ENCODE data around the gene MAGI2. TPM values are rescaled to one million over a fixed set of nuclear protein-coding genes. Genes with fewer than 3 reads are reported as not detected.

Gene MAGI2
- total RNA-seq, 2 experiments from 2014 or later, result 0.05 to 0.12 TPM

- Mint-ChIP-seq H3K36me3 (ENCODE audit: low read depth) (no peaks in the 10 kb centered on the region), H3K27ac (no peak overlapping the region), H3K9me3 (ENCODE audit: low read depth) (peaks cover 2% of the 10 kb centered on the region), H3K4me3 (no peak overlapping the region), H3K27me3 (no peaks in the 10 kb centered on the region), H3K4me1 (no peaks in the 10 kb centered on the region)
- intact Hi-C loops (cut with DNase I, micrococcal nuclease), result no loop called here
- ChIA-PET CTCF (no interaction called here), POLR2A (no interaction called here)
- DNase-seq, result no peak
- ATAC-seq, result no peak
Measured at GRCh38 chr7:79357101-79357500, 96.4 kb downstream of the MAGI2 start.

DNA sequence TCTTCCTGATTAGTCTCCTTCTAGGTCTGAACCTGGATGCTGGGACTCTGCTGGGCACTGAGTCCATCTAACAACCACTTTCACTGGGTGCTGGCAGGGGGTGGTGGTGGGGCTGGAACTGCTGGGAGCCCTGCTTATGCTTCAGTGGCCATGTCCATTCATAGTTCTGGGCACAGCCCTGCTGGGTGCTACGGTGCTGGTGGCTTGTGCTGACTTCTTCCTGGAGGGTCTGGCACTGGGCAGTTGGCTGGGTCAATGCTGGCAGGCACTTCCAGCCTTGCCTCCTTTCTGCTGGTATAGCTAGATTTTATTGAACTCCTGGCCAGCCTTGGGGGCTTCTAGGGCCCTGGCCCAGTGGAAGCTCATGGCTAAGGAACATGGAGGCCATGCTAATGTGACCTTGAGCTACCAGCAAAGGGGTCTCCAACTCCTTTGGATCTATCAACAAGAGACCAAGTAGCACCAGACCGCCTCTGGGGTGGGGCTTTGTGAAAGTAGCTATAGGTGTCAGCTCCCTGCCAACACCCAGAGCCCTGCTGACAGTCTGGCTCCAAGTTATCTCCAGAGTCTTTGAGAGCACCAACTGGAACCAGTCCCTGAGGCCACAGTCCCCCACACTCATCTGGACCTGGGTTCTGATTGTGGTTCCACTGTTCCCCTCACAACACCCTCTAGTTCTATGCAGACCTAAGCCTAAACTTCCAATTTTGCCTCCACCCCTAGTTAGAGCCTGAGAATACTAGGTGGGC is 99.6 kb downstream of the MAGI2 start:
- Mint-ChIP-seq H3K9me3 (ENCODE audit: low read depth) (no peaks in the 10 kb centered on the region), H3K27ac (no peak overlapping the region), H3K4me3 (no peak overlapping the region), H3K4me1 (no peaks in the 10 kb centered on the region), H3K36me3 (ENCODE audit: low read depth) (no peaks in the 10 kb centered on the region), H3K27me3 (no peaks in the 10 kb centered on the region)
- no peak for DNase-seq
- intact Hi-C loops (cut with DNase I, micrococcal nuclease), result no loop called here
- ChIA-PET POLR2A (no interaction called here), CTCF (interaction anchor here (0.6 kb wide), 1 partner anchor 531 kb away, joined by 3 read pairs; no protein-coding TSS in a partner anchor)
- no peak for ATAC-seq

GRCh38 chr7:79352323-79352722 is 101.1 kb downstream of the MAGI2 start:
- no peak overlapping the region for H3K27ac Mint-ChIP-seq
- H3K36me3 Mint-ChIP-seq (ENCODE audit: low read depth), result no peaks in the 10 kb centered on the region
- no peaks in the 10 kb centered on the region for H3K4me1 Mint-ChIP-seq
- no peaks in the 10 kb centered on the region for H3K9me3 Mint-ChIP-seq (ENCODE audit: low read depth)
- ChIA-PET CTCF (no interaction called here), POLR2A (no interaction called here)
- no peak overlapping the region for H3K4me3 Mint-ChIP-seq
- no peak for DNase-seq
- no peaks in the 10 kb centered on the region for H3K27me3 Mint-ChIP-seq
- intact Hi-C loops (cut with DNase I, micrococcal nuclease), result no loop called here
- no peak for ATAC-seq

DNA sequence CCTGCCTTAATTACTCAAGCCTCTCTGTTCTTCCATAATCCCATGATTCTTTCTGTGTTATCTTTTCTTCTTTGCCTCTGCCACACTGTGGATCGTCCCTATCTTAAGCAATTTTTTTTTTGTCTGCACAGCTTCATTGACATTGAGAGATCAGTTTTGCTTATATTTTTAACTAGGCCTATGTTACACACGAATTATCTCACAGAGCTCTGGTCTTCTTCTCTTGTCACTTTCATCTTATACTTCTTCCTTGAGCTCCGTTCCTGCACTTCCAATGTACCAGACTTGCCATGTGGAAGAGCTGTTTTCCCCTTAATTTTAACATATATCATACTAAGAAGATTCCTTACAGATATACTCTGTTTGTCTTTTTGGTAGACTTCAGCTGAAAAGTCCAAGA is 106.1 kb downstream of the MAGI2 start:
- ChIA-PET CTCF (interaction anchor here (0.7 kb wide), 1 partner anchor 893 kb away, joined by 3 read pairs; no protein-coding TSS in a partner anchor), POLR2A (no interaction called here)
- DNase-seq (no peak), ATAC-seq (no peak)
- no peaks in the 10 kb centered on the region for H3K36me3 Mint-ChIP-seq (ENCODE audit: low read depth)
- no peaks in the 10 kb centered on the region for H3K4me1 Mint-ChIP-seq
- no peak overlapping the region for H3K4me3 Mint-ChIP-seq
- no peak overlapping the region for H3K27ac Mint-ChIP-seq
- no peaks in the 10 kb centered on the region for H3K27me3 Mint-ChIP-seq
- H3K9me3 Mint-ChIP-seq (ENCODE audit: low read depth), result no peaks in the 10 kb centered on the region
- intact Hi-C loops (cut with DNase I, micrococcal nuclease), result no loop called here

DNA sequence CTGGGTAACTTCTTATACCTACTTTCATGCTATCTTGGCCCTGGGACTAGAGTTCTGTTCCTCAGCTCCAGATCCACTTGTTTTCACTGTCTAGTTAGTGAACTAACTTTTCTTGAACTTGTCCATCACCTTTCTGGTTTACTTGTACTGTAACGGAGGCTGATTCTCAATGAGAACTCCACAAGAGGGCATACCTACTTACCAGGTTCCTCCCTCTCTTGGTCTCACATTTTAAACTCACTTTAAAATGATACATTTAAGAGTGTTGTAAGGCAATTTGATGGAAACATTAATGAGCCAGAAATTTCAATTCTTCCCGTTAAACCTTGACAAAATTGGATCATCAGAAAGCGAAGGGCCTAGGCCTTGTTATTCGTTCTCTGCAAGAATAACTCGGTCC is 111.6 kb downstream of the MAGI2 start:
- ChIA-PET CTCF (interaction anchor here (0.7 kb wide), 1 partner anchor 372 kb away, joined by 3 read pairs; no protein-coding TSS in a partner anchor), POLR2A (no interaction called here)
- H3K36me3 Mint-ChIP-seq (ENCODE audit: low read depth), result no peaks in the 10 kb centered on the region
- no peaks in the 10 kb centered on the region for H3K9me3 Mint-ChIP-seq (ENCODE audit: low read depth)
- H3K4me3 Mint-ChIP-seq, result no peak overlapping the region
- H3K27me3 Mint-ChIP-seq, result no peaks in the 10 kb centered on the region
- DNase-seq (no peak), ATAC-seq (no peak)
- H3K4me1 Mint-ChIP-seq, result no peaks in the 10 kb centered on the region
- intact Hi-C loops (cut with DNase I, micrococcal nuclease), result no loop called here
- H3K27ac Mint-ChIP-seq, result no peak overlapping the region

DNA sequence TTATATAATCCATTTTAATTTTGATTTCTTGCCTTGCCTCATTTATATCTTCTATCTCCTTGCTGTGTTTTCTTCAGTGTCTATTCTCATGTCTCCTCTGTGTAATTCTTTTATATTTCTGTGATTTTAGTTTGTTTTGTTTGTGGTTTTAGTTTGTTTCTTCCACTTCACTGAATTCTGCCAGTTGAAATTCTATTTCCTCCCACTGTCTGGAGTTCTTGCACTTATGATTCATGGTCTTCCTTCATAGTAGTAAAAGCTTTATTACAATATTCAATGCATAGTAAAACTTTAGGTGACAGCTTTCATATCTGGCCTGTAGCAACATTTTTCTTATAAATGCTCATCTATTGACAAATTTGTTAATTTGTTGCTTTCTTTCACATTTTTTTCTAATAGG is 113.3 kb downstream of the MAGI2 start:
- intact Hi-C loops (cut with DNase I, micrococcal nuclease), result no loop called here
- H3K9me3 Mint-ChIP-seq (ENCODE audit: low read depth), result no peaks in the 10 kb centered on the region
- no peak for ATAC-seq

GRCh38 chr7:79339208-79339925 is 114.1 kb downstream of the MAGI2 start:
- ATAC-seq (no peak), DNase-seq (no peak)
- Mint-ChIP-seq H3K36me3 (ENCODE audit: low read depth) (no peaks in the 10 kb centered on the region), H3K27me3 (no peaks in the 10 kb centered on the region), H3K4me1 (no peaks in the 10 kb centered on the region), H3K27ac (no peak overlapping the region), H3K4me3 (no peak overlapping the region), H3K9me3 (ENCODE audit: low read depth) (no peaks in the 10 kb centered on the region)
- intact Hi-C loops (cut with DNase I, micrococcal nuclease), result no loop called here
- CTCF ChIA-PET, result no interaction called here
- POLR2A ChIA-PET, result no interaction called here

More for the DNA sequence above, 113.3 kb downstream of the MAGI2 start:
- Mint-ChIP-seq H3K36me3 (ENCODE audit: low read depth) (no peaks in the 10 kb centered on the region), H3K4me1 (no peaks in the 10 kb centered on the region), H3K27me3 (no peaks in the 10 kb centered on the region), H3K4me3 (no peak overlapping the region), H3K27ac (no peak overlapping the region)
- ChIA-PET POLR2A (no interaction called here), CTCF (no interaction called here)
- DNase-seq, result no peak

DNA sequence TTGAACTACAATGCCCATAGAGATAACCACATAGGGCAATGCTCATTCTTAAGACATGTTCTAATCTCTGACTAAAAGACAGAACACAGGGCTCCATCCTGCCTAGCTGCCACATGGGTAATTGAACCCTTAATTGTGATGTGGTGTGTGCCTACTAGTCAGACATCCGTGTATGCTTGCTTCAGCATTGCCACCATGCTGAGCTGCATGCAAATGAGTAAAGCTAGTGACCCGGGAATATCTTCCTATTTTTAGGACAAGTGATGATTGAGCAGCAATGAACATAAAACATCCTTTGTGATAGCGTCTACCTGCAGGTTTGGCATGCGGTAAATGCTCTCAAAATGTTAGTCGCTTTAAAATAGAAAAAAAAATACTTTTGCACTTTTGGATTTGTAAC is 115.8 kb downstream of the MAGI2 start:
- CTCF ChIA-PET, result no interaction called here
- no peak overlapping the region for H3K27ac Mint-ChIP-seq
- intact Hi-C loops (cut with DNase I, micrococcal nuclease), result no loop called here

DNA sequence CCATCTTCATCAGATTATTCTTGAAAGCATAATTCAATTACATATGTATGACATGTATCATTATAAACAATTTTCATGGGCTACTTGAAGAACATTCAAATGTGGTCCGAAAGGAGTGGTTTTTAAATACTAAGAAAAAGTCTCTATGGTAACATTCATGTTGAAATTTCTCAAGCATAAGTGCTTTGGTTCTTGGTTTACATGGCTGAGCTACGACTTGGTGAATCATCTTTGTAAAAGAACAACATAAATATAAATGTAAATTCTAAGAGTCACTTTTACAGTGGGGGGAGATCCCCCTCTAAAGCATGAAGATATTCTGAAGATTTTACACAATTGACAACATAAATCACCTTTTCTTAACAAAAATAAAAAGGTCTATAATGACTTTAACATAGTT is 118.6 kb downstream of the MAGI2 start:
- ChIA-PET CTCF (no interaction called here), POLR2A (no interaction called here)
- ATAC-seq (no peak), DNase-seq (no peak)
- Mint-ChIP-seq H3K27me3 (no peaks in the 10 kb centered on the region), H3K4me1 (no peaks in the 10 kb centered on the region), H3K9me3 (ENCODE audit: low read depth) (no peaks in the 10 kb centered on the region), H3K4me3 (no peak overlapping the region), H3K27ac (no peak overlapping the region), H3K36me3 (ENCODE audit: low read depth) (no peaks in the 10 kb centered on the region)
- intact Hi-C loops (cut with DNase I, micrococcal nuclease), result no loop called here

More for the DNA sequence above, 115.8 kb downstream of the MAGI2 start:
- POLR2A ChIA-PET, result no interaction called here
- Mint-ChIP-seq H3K27me3 (no peaks in the 10 kb centered on the region), H3K4me3 (no peak overlapping the region), H3K36me3 (ENCODE audit: low read depth) (no peaks in the 10 kb centered on the region), H3K9me3 (ENCODE audit: low read depth) (no peaks in the 10 kb centered on the region), H3K4me1 (no peaks in the 10 kb centered on the region)
- ATAC-seq (no peak), DNase-seq (no peak)

GRCh38 chr7:79334334-79334733 is 119.1 kb downstream of the MAGI2 start:
- no peak for ATAC-seq
- Mint-ChIP-seq H3K9me3 (ENCODE audit: low read depth) (no peaks in the 10 kb centered on the region), H3K4me1 (no peaks in the 10 kb centered on the region), H3K27ac (no peak overlapping the region), H3K36me3 (ENCODE audit: low read depth) (no peaks in the 10 kb centered on the region), H3K27me3 (no peaks in the 10 kb centered on the region), H3K4me3 (no peak overlapping the region)
- intact Hi-C loops (cut with DNase I, micrococcal nuclease), result no loop called here
- ChIA-PET POLR2A (no interaction called here), CTCF (no interaction called here)
- DNase-seq, result no peak

DNA sequence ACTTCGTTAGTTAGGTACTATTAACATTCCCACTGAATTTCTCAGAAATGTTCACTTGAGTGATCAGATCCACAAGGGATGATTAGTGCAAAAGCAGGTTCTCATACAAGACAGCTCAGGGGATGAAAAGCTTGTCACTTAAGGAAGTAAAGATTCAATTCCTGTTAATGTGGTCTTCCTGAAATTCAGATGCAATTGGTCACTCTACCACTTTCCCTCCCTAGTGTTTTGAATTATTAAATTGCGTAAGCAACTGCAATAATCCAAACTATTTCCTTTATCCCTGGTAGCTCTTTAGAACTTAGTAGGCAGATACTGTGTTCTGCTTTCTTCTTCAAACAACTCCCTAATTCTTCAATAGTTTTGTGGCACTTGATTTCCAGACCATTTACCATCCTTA is 121.4 kb downstream of the MAGI2 start:
- Mint-ChIP-seq H3K4me3 (no peak overlapping the region), H3K27me3 (no peaks in the 10 kb centered on the region), H3K27ac (no peak overlapping the region), H3K9me3 (ENCODE audit: low read depth) (no peaks in the 10 kb centered on the region), H3K36me3 (ENCODE audit: low read depth) (no peaks in the 10 kb centered on the region), H3K4me1 (no peaks in the 10 kb centered on the region)
- ATAC-seq, result no peak
- intact Hi-C loops (cut with DNase I, micrococcal nuclease), result no loop called here
- CTCF ChIA-PET, result no interaction called here
- no peak for DNase-seq
- POLR2A ChIA-PET, result no interaction called here

GRCh38 chr7:79329464-79329863 is 124.0 kb downstream of the MAGI2 start:
- ChIA-PET POLR2A (no interaction called here), CTCF (no interaction called here)
- Mint-ChIP-seq H3K27ac (no peak overlapping the region), H3K9me3 (ENCODE audit: low read depth) (no peaks in the 10 kb centered on the region), H3K27me3 (no peaks in the 10 kb centered on the region), H3K4me1 (no peaks in the 10 kb centered on the region), H3K4me3 (no peak overlapping the region), H3K36me3 (ENCODE audit: low read depth) (no peaks in the 10 kb centered on the region)
- ATAC-seq (no peak), DNase-seq (no peak)
- intact Hi-C loops (cut with DNase I, micrococcal nuclease), result no loop called here

All from activated CD4-positive, alpha-beta T cell treated with anti-CD3 and anti-CD28 coated beads for 36 hours (primary cell).